GM20431 (cell line): Measurements from ENCODE around the gene ZNF280D.
"Not testable (repeated sequence)": the region's sequence is repeated elsewhere in the genome, so short reads cannot be mapped to it uniquely, and the experiment has no call there.

Experiments used
- in situ Hi-C: fragments of 300-500 bp; cut with MseI, MboI; formaldehyde crosslinking; loops from one replicate; pipeline ENCODE4 v1.15.0; 2020; ENCODE audit warnings: low sequenced_read_pairs; ENCODE audit not compliant: unreplicated experiment

Gene ZNF280D

GRCh38 chr15:56719774-56720555, 13.3 kb downstream of the ZNF280D start:
- in situ Hi-C loops: no loop called here

GRCh38 chr15:56719021-56719612, 14.2 kb downstream of the ZNF280D start:
- in situ Hi-C loops: no loop called here

GRCh38 chr15:56718560-56718959, 14.7 kb downstream of the ZNF280D start:
- in situ Hi-C loops: no loop called here

GRCh38 chr15:56716334-56716733, 17.0 kb downstream of the ZNF280D start:
- in situ Hi-C loops: no loop called here

GRCh38 chr15:56715220-56715619, 18.1 kb downstream of the ZNF280D start:
- in situ Hi-C loops: no loop called here

- in situ Hi-C loops: not testable (repeated sequence)
These were observed 23.8 kb downstream of the ZNF280D start for GRCh38 chr15:56709502-56709901.

- in situ Hi-C loops: no loop called here
These were observed 33.6 kb downstream of the ZNF280D start for GRCh38 chr15:56699743-56700142.

- in situ Hi-C loops: no loop called here
These were observed 35.0 kb downstream of the ZNF280D start for GRCh38 chr15:56698270-56698669.

GRCh38 chr15:56693761-56694160, 39.5 kb downstream of the ZNF280D start:
- in situ Hi-C loops: no loop called here

GRCh38 chr15:56690733-56691132, 42.6 kb downstream of the ZNF280D start:
- in situ Hi-C loops: no loop called here

GRCh38 chr15:56683908-56684307, 49.4 kb downstream of the ZNF280D start:
- in situ Hi-C loops: no loop called here

- in situ Hi-C loops: no loop called here
These were observed 52.2 kb downstream of the ZNF280D start for GRCh38 chr15:56681113-56681512.

GRCh38 chr15:56679225-56679624, 54.1 kb downstream of the ZNF280D start:
- in situ Hi-C loops: no loop called here

GRCh38 chr15:56678571-56678970, 54.7 kb downstream of the ZNF280D start:
- in situ Hi-C loops: no loop called here

- in situ Hi-C loops: no loop called here
These were observed 56.0 kb downstream of the ZNF280D start for GRCh38 chr15:56677271-56677670.

GRCh38 chr15:56675930-56676329, 57.4 kb downstream of the ZNF280D start:
- in situ Hi-C loops: no loop called here

- in situ Hi-C loops: no loop called here
These were observed 58.5 kb downstream of the ZNF280D start for GRCh38 chr15:56674857-56675256.

GRCh38 chr15:56672721-56673120, 60.6 kb downstream of the ZNF280D start:
- in situ Hi-C loops: no loop called here

GRCh38 chr15:56667517-56667916, 65.8 kb downstream of the ZNF280D start:
- in situ Hi-C loops: no loop called here

- in situ Hi-C loops: no loop called here
These were observed 72.4 kb downstream of the ZNF280D start for GRCh38 chr15:56660943-56661342.

- in situ Hi-C loops: no loop called here
These were observed 74.1 kb downstream of the ZNF280D start for GRCh38 chr15:56659197-56659596.

- in situ Hi-C loops: no loop called here
These were observed 78.7 kb downstream of the ZNF280D start for GRCh38 chr15:56654624-56655023.
